ENCODE measurements around the gene CNFN.
A peak's percentile ranks its signal among the peaks of the same experiment; 100 is the strongest.

CNFN gene

GRCh38 chr19:42409477-42409876 lies 19.4 kb upstream of the CNFN start:
- DNase-seq (ENCODE audit: low read depth): no peak

- DNase-seq (ENCODE audit: low read depth): no peak
Measured at GRCh38 chr19:42407816-42408175, 17.7 kb upstream of the CNFN start.

- DNase-seq (ENCODE audit: low read depth): no peak
Measured at GRCh38 chr19:42407085-42407815, 17.2 kb upstream of the CNFN start.

DNA sequence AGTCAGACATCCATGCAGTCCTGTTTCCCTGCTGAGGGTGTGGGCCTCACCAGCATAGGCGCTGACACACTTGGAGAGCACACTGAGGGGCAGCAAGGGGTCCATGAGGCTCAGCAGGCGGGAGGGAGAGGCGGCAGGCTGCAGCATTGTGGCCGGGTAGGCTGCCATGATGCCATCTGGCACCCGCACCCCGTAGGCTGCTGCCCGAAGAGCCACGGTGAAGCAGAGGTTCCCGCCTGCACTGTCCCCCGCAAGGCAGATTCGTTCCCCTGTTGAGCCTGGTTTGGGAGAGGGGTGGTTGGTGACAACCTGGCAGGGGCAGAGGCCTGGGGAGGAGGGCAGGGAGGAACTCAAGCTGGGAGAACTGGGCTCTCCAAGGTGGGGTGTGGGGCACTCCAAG lies 16.0 kb upstream of the CNFN start:
- DNase-seq (ENCODE audit: low read depth): no peak

DNA sequence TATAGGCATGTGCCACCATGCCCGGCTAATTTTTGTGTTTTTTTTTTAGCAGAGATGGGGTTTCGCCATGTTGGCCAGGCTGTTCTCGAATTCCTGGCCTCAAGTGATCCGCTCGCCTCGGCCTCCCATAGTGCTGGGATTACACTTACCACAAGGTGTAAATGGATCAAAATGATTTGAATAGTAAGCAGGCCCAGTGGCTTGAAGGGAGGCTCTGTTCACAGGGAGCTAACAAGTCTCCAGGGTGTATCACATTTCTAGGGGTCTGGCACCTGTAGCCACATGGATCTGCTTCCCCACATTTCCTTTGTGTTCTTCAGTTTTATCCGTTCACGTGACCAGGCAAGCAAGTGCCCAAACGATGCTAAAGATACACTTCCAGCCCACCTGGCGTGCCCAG lies 13.5 kb upstream of the CNFN start:
- no peak for DNase-seq (ENCODE audit: low read depth)

DNA sequence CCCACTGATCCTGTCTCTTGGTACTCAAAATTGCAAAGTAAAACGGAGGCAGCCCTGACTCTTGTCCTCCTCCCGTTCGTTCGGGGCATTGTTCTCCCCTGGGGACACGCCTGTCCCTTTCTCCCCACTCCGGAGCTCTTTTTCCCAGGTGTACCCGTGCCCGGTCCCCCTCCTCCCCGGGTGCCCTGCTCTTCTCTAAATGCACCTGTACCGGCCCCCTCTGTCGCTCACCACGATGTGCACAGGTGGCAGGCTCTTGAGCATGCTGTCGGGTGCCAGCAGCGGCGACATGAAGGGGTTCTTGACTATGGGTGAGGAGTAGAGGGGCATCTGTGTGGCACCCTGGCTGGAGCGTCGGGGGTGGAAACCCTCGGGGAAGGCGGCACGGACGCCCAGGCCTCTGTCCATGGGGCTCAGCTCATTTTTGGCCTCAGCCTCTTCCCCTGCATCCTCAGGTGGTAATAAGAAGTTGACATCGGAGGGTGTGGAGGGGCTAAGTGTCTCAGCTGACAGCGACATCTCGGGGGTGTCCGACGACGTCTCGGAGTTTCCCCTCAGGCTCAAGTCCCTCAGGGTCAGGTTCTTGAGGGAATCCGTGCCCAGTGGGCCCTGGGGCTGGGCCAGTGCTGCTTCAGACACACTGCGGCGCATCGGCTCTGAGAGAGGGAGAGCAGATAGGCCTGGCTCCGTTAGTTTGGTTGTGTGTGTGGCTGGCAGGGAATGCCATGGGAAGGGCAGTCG lies 12.4 kb upstream of the CNFN start:
- no peak for DNase-seq (ENCODE audit: low read depth)

- DNase-seq (ENCODE audit: low read depth): peak; percentile 66
Measured at GRCh38 chr19:42401365-42402303, 11.5 kb upstream of the CNFN start.

- no peak for DNase-seq (ENCODE audit: low read depth)
Measured at GRCh38 chr19:42400404-42400803, 10.3 kb upstream of the CNFN start.

DNA sequence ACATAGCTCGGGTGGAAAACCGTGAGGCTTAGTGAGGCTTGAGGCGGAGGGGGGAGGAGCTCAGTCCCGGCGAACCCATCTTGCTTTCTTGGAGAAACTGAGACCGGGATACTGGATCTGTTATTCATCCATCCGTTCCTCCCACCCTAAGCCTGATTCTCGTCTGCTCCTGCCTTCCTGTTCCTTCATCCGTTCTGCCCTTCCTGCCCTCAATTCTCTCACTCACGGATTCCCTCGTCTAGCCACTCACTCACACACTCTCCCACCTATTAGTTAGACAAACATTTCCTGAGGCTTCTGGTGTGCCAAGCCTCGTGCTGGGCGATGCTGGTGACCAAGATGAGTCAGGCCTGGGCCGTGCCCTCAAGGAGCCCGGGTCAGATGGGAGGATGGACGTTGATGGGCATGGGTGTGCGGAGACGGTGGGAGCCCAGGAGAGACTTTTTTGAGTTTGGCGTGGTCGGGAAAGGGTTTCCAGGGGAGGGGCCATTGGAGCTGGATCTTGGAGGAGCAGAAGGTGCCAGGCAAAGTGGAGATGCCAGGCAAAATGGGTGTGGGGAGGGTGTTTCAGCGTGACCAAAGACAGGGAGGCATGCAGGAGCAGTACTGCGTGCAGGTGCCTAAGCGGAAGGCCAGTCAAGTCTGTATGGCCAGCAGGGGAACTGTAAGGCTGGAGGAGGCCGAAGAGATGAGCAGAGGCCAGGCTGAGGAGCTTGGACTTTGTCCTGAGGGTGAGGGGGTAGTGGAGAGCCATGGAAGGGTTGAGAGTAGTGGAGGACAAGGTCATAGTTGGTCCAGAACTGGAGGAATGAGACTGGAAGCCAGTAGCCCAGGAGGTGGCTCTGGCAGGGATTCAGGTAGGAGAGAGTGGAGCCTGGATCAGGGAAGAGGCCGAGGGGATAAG lies 7.4 kb upstream of the CNFN start:
- DNase-seq (ENCODE audit: low read depth): no peak

DNA sequence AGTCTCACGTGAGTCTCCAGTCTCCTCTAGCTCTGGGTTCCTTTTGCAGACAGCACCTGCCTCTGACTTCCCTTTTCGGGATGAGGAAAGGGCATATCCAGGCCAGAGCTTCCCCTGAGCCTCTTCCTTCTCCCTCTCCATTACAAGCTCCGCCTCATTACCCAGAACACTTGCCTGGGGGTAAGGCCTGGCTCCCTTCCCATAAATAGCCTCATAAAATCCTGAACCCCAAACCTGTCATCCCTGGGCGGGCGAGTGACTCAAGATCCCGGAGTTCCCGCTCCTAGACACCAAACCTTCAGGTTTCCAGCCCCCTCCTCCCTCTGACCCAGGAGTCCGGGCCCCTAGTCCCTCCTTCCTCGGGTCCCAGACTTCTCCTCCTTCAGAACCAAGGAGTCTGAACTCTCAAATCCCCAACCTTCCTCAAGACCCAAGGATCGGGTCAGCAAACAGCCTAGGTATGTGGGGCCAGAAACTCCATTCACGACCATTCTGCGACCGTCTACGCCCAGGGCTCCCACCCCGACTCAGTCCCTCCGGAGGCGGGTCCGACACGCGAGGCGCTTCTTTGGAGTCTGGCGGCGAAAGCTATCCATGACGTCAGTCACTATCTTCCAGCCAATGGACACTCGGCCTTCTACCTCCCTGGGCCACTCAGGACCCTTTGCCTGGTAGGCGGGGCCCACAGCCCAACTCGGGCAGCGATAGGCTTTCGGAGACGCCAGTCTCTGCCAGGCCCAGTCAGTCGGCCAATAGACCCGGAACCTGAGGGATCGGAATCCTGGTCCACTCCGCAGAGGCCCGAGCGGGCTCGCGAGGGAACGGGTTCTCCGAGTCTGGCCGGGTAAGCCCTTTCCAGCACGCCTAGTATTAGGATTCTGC lies 6.5 kb upstream of the CNFN start:
- DNase-seq (ENCODE audit: low read depth): peak; percentile 98

DNA sequence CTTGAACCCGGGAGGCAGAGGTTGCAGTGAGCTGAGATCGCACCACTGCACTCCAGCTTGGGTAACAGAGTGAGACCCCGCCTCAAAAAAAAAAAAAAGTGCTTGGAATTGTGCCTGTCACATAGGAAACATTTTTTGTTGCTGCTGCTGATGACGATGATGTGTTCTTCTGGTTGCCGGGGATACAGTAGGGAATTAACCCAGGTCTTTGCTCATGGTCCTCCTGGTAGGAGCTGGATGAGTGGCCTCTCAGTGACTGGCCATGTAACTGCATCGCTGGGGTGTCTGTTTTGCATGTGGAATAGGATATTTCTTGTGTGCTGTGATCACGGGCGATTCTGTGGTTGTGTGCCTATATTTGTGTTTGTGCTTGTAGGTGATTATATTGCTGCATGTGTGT lies 4.7 kb upstream of the CNFN start:
- no peak for DNase-seq (ENCODE audit: low read depth)

DNA sequence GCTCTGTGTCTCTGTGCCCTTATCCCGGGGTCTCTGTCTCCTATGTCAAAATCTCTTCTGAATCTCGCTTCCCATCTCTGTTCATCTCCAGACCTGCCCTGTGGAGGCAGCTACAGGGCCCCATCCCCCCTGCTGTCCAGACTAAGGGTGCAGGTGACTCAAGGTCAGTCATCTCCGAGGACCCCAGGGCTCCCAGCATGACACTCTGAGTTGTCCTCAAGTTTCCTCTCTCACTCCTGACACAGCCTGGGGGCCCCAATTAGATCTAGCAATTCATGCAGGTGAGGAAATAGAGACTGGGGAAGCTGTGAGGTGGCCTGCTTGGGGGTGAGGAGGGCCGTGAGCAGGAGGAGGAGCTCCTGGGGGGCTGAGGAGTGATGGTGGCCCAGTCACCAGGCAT lies 2.1 kb upstream of the CNFN start:
- no peak for DNase-seq (ENCODE audit: low read depth)

DNA sequence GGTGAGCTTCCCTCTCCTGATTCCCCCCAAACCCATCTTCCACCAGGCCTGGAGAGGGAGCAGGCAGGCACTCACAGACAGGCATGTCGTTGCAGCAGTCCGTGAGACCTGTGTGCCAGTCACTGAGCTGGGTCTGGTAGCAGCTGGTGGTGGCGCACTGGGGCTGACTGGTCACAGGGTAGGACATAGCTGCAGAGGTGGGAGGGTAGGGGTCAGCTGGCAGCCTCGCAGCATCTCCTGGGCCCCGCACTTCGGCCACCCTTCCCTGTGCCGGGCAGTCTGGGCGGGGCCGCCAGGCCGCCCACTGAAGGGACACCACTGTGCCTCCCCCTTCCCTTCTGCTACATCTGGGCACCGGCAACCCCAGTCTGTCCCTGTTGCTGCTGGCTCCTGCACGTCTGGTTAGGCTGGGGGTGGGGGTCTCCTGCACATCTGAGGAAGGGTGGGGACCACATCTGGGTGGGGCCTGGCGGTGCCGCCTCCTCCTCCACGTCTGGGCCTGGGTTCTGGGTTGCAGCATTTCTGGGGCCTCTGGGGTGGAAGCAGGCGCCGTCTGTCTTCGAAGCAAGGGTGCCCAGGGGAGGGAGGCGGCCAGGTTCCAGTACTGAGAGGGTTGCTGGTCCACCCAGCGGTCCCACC lies 1.1 kb downstream of the CNFN start:
- no peak for DNase-seq (ENCODE audit: low read depth)

DNA sequence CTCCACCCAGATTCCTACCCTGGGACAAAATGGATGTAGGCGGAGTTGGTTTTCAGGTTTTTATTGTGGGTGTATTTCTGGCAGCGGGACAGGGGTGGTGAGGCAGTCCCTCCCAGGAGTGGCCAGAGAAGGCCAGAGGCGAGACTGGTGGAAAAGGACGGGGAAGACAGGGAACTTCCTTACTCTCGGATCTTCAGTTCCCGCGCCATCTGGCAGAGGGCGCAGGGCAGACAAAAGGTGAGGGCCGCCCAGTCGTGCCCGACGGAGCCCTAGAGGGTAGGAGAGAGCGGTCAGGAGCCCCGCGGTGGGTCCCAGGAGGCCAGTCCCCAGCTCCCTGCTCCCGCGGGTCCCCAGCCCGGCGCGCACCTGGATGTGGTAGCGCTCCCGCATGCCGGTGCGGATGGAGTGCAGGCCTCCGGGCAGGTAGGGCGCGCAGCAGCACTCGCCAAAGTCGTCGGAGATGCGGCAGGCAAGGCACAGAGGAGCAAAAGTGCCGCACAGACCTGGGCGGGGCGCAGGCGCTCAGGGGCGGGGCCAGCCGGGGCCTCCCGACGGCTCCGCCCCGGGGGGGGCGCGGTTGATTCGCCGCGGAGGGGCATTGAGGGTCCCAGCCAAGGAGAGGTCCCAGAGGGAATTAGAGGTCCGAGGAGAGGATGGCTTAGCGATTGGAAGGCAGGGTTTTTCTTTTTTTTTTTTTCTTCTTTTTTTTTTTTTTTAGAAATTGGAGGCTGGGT lies 3.0 kb downstream of the CNFN start:
- DNase-seq (ENCODE audit: low read depth): peak; percentile 65

GRCh38 chr19:42380155-42380554 lies 9.9 kb downstream of the CNFN start:
- DNase-seq (ENCODE audit: low read depth): no peak

GRCh38 chr19:42378225-42379215 lies 11.6 kb downstream of the CNFN start:
- DNase-seq (ENCODE audit: low read depth): no peak

- no peak for DNase-seq (ENCODE audit: low read depth)
Measured at GRCh38 chr19:42376177-42376555, 13.9 kb downstream of the CNFN start.
